A673 (cell line): Measurements from ENCODE around the gene SYNE1.

Experiments used
- CTCF ChIP-seq: fragments of 300-800, 200-600 bp; sonication (generic); conservative IDR thresholded peaks from 2 replicates; pipeline ENCODE4 v1.5.1; 2017; ENCODE audit warnings: low read depth, mild to moderate bottlenecking, antibody characterized with exemption, low read length, moderate library complexity, mixed read lengths
- EZH2 ChIP-seq: fragments of 200-600 bp; sonication (generic); IDR thresholded peaks from 2 replicates; pipeline ENCODE4 v1.6.1; 2017; ENCODE audit warnings: borderline replicate concordance, low read depth, mild to moderate bottlenecking, mixed read lengths, antibody characterized with exemption, low read length; ENCODE audit not compliant: poor library complexity, severe bottlenecking

- TF ChIP-seq CTCF: no peak
- TF ChIP-seq EZH2: no peak
Observed at GRCh38 chr6:152209211-152209610, 428.0 kb downstream of the SYNE1 start.
